Measurements from ENCODE around the gene CLDN3. TPM values are rescaled to one million over a fixed set of nuclear protein-coding genes. Genes with fewer than 3 reads are reported as not detected.
"Not testable (repeated sequence)": the region's sequence is repeated elsewhere in the genome, so short reads cannot be mapped to it uniquely, and the experiment has no call there.

Gene CLDN3
- total RNA-seq = not detected

- ChIA-PET POLR2A (interaction anchor here (0.5 kb wide), 1 partner anchor 97 kb away, joined by 3 read pairs; no protein-coding TSS in a partner anchor), CTCF (no interaction called here)
- H3K9me3 Mint-ChIP-seq (ENCODE audit: low read depth) = no peaks in the 10 kb centered on the region
- H3K4me1 Mint-ChIP-seq = peaks cover 8% of the 10 kb centered on the region
- peak; percentile 51 for ATAC-seq
- no peak within 1 kb of the TSS for H3K4me3 Mint-ChIP-seq
- H3K27ac Mint-ChIP-seq = no peak within 1 kb of the TSS
- no peaks in the 10 kb centered on the region for H3K36me3 Mint-ChIP-seq (ENCODE audit: low read depth)
- DNase-seq = peak; percentile 41
- intact Hi-C loops (cut with DNase I, micrococcal nuclease) = no loop called here
- peaks cover 30% of the 10 kb centered on the region for H3K27me3 Mint-ChIP-seq
Measured at GRCh38 chr7:73770002-73770859, at the start of gene CLDN3. Gene CLDN3, minus strand, starts transcription at chr7:73770270. Its CDS starts 221 bp downstream, at chr7:73770049.

- no peaks in the 10 kb centered on the region for H3K4me1 Mint-ChIP-seq
- H3K27me3 Mint-ChIP-seq = peaks cover 7% of the 10 kb centered on the region
- no peak overlapping the region for H3K4me3 Mint-ChIP-seq
- POLR2A ChIA-PET = no interaction called here
- CTCF ChIA-PET = no interaction called here
- H3K27ac Mint-ChIP-seq = no peak overlapping the region
- H3K36me3 Mint-ChIP-seq (ENCODE audit: low read depth) = no peaks in the 10 kb centered on the region
- intact Hi-C loops (cut with DNase I, micrococcal nuclease) = no loop called here
- DNase-seq = no peak
- no peak for ATAC-seq
- no peaks in the 10 kb centered on the region for H3K9me3 Mint-ChIP-seq (ENCODE audit: low read depth)
Measured at GRCh38 chr7:73817121-73817520, 47.1 kb upstream of the CLDN3 start.

GRCh38 chr7:73815436-73815835 lies 45.4 kb upstream of the CLDN3 start:
- CTCF ChIA-PET = no interaction called here

GRCh38 chr7:73812996-73813395 lies 42.9 kb upstream of the CLDN3 start:
- intact Hi-C loops (cut with DNase I, micrococcal nuclease) = no loop called here
- Mint-ChIP-seq H3K27ac (no peak overlapping the region), H3K36me3 (ENCODE audit: low read depth) (no peaks in the 10 kb centered on the region)

More at GRCh38 chr7:73815436-73815835, 45.4 kb upstream of the CLDN3 start:
- Mint-ChIP-seq H3K27me3 (peaks cover 9% of the 10 kb centered on the region), H3K9me3 (ENCODE audit: low read depth) (no peaks in the 10 kb centered on the region), H3K27ac (no peak overlapping the region), H3K4me3 (no peak overlapping the region), H3K4me1 (no peaks in the 10 kb centered on the region), H3K36me3 (ENCODE audit: low read depth) (no peaks in the 10 kb centered on the region)
- DNase-seq (no peak), ATAC-seq (no peak)
- POLR2A ChIA-PET = no interaction called here
- intact Hi-C loops (cut with DNase I, micrococcal nuclease) = no loop called here

GRCh38 chr7:73811760-73812168 lies 41.7 kb upstream of the CLDN3 start:
- ChIA-PET POLR2A (no interaction called here), CTCF (interaction anchor here (0.6 to 2.1 kb wide), 6 partner anchors 16 to 534 kb away, joined by 3 to 15 read pairs (median 4); no protein-coding TSS in a partner anchor)
- ATAC-seq (peak; percentile 86), DNase-seq (peak; percentile 79)
- no peaks in the 10 kb centered on the region for H3K4me1 Mint-ChIP-seq
- H3K36me3 Mint-ChIP-seq (ENCODE audit: low read depth) = no peaks in the 10 kb centered on the region
- H3K27ac Mint-ChIP-seq = no peak overlapping the region
- H3K4me3 Mint-ChIP-seq = no peak overlapping the region
- intact Hi-C loops (cut with DNase I, micrococcal nuclease) = loop anchor here (1.0 kb wide), 1 partner anchor 44 kb away; no protein-coding TSS in a partner anchor
- H3K9me3 Mint-ChIP-seq (ENCODE audit: low read depth) = no peaks in the 10 kb centered on the region
- H3K27me3 Mint-ChIP-seq = peaks cover 7% of the 10 kb centered on the region

More at GRCh38 chr7:73812996-73813395, 42.9 kb upstream of the CLDN3 start:
- H3K27me3 Mint-ChIP-seq = peaks cover 7% of the 10 kb centered on the region
- DNase-seq = no peak
- CTCF ChIA-PET = interaction anchor here (2.1 kb wide), 1 partner anchor 41 kb away, joined by 15 read pairs; no protein-coding TSS in a partner anchor
- POLR2A ChIA-PET = no interaction called here
- ATAC-seq = no peak
- no peaks in the 10 kb centered on the region for H3K9me3 Mint-ChIP-seq (ENCODE audit: low read depth)
- no peaks in the 10 kb centered on the region for H3K4me1 Mint-ChIP-seq
- no peak overlapping the region for H3K4me3 Mint-ChIP-seq

- Mint-ChIP-seq H3K27ac (no peak overlapping the region), H3K36me3 (ENCODE audit: low read depth) (no peaks in the 10 kb centered on the region), H3K27me3 (peaks cover 7% of the 10 kb centered on the region), H3K9me3 (ENCODE audit: low read depth) (no peaks in the 10 kb centered on the region), H3K4me1 (no peaks in the 10 kb centered on the region), H3K4me3 (no peak overlapping the region)
- CTCF ChIA-PET = interaction anchor here (2.1 kb wide), 1 partner anchor 43 kb away, joined by 15 read pairs; no protein-coding TSS in a partner anchor
- intact Hi-C loops (cut with DNase I, micrococcal nuclease) = loop anchor here (1.0 kb wide), 1 partner anchor 44 kb away; no protein-coding TSS in a partner anchor
- ATAC-seq = no peak
- POLR2A ChIA-PET = no interaction called here
- no peak for DNase-seq
Measured at GRCh38 chr7:73810998-73811360, 40.9 kb upstream of the CLDN3 start.

- no peak for DNase-seq
- H3K27me3 Mint-ChIP-seq = peaks cover 5% of the 10 kb centered on the region
- H3K4me3 Mint-ChIP-seq = no peak overlapping the region
- H3K9me3 Mint-ChIP-seq (ENCODE audit: low read depth) = no peaks in the 10 kb centered on the region
- intact Hi-C loops (cut with DNase I, micrococcal nuclease) = no loop called here
- H3K27ac Mint-ChIP-seq = no peak overlapping the region
- CTCF ChIA-PET = interaction anchor here (0.9 to 1.0 kb wide), 2 partner anchors 9 to 47 kb away, joined by 3 to 4 read pairs; no protein-coding TSS in a partner anchor
- no peaks in the 10 kb centered on the region for H3K36me3 Mint-ChIP-seq (ENCODE audit: low read depth)
- no peak for ATAC-seq
- no peaks in the 10 kb centered on the region for H3K4me1 Mint-ChIP-seq
- POLR2A ChIA-PET = interaction anchor here (0.7 kb wide), 1 partner anchor 310 kb away, joined by 4 read pairs; no protein-coding TSS in a partner anchor
Measured at GRCh38 chr7:73809467-73809951, 39.4 kb upstream of the CLDN3 start.

GRCh38 chr7:73802459-73802858 lies 32.4 kb upstream of the CLDN3 start:
- no peaks in the 10 kb centered on the region for H3K27me3 Mint-ChIP-seq
- CTCF ChIA-PET = no interaction called here
- H3K9me3 Mint-ChIP-seq (ENCODE audit: low read depth) = no peaks in the 10 kb centered on the region
- ATAC-seq (no peak), DNase-seq (no peak)
- no peaks in the 10 kb centered on the region for H3K36me3 Mint-ChIP-seq (ENCODE audit: low read depth)
- H3K4me1 Mint-ChIP-seq = no peaks in the 10 kb centered on the region
- intact Hi-C loops (cut with DNase I, micrococcal nuclease) = no loop called here
- H3K27ac Mint-ChIP-seq = no peak overlapping the region
- POLR2A ChIA-PET = no interaction called here
- no peak overlapping the region for H3K4me3 Mint-ChIP-seq

GRCh38 chr7:73801577-73801976 lies 31.5 kb upstream of the CLDN3 start:
- intact Hi-C loops (cut with DNase I, micrococcal nuclease) = no loop called here
- ATAC-seq = no peak
- Mint-ChIP-seq H3K4me1 (no peaks in the 10 kb centered on the region), H3K27me3 (no peaks in the 10 kb centered on the region), H3K36me3 (ENCODE audit: low read depth) (no peaks in the 10 kb centered on the region), H3K4me3 (no peak overlapping the region), H3K9me3 (ENCODE audit: low read depth) (no peaks in the 10 kb centered on the region), H3K27ac (no peak overlapping the region)
- ChIA-PET POLR2A (no interaction called here), CTCF (interaction anchor here (0.6 kb wide), 1 partner anchor 71 kb away, joined by 4 read pairs; no protein-coding TSS in a partner anchor)
- no peak for DNase-seq

GRCh38 chr7:73799282-73800141 lies 29.4 kb upstream of the CLDN3 start:
- POLR2A ChIA-PET = interaction anchor here (0.6 kb wide), 1 partner anchor 54 kb away, joined by 3 read pairs; no protein-coding TSS in a partner anchor
- no peaks in the 10 kb centered on the region for H3K36me3 Mint-ChIP-seq (ENCODE audit: low read depth)
- CTCF ChIA-PET = interaction anchor here (0.6 kb wide), 1 partner anchor 221 kb away, joined by 5 read pairs; no protein-coding TSS in a partner anchor

GRCh38 chr7:73797176-73797575 lies 27.1 kb upstream of the CLDN3 start:
- intact Hi-C loops (cut with DNase I, micrococcal nuclease); H3K4me1 Mint-ChIP-seq; CTCF ChIA-PET; H3K9me3 Mint-ChIP-seq (ENCODE audit: low read depth); H3K36me3 Mint-ChIP-seq (ENCODE audit: low read depth); H3K4me3 Mint-ChIP-seq; ATAC-seq; POLR2A ChIA-PET; DNase-seq; H3K27me3 Mint-ChIP-seq; H3K27ac Mint-ChIP-seq: not testable (repeated sequence)

More at GRCh38 chr7:73799282-73800141, 29.4 kb upstream of the CLDN3 start:
- peaks cover 3% of the 10 kb centered on the region for H3K27me3 Mint-ChIP-seq
- H3K27ac Mint-ChIP-seq = no peak overlapping the region
- DNase-seq (no peak), ATAC-seq (no peak)
- H3K4me1 Mint-ChIP-seq = no peaks in the 10 kb centered on the region
- H3K9me3 Mint-ChIP-seq (ENCODE audit: low read depth) = no peaks in the 10 kb centered on the region
- intact Hi-C loops (cut with DNase I, micrococcal nuclease) = no loop called here
- H3K4me3 Mint-ChIP-seq = no peak overlapping the region
